Astrocyte of the spinal cord (primary cell): ENCODE data around the gene CCDC6.

ENCODE experiments used
- DNase-seq: peaks from one replicate; pipeline ENCODE4 v3.0.0; 2011; ENCODE audit warnings: low read depth, low spot score
- H3K4me3 ChIP-seq: 2 replicates; pipeline ENCODE4 v1.5.1; 2011; ENCODE audit warnings: low read depth, mild to moderate bottlenecking, low read length, moderate library complexity
- CTCF ChIP-seq: IDR thresholded peaks from 2 replicates; pipeline ENCODE4 v1.5.1; 2012; ENCODE audit warnings: low read depth, mild to moderate bottlenecking, low read length, inconsistent platforms
- in situ Hi-C: cut with HindIII; loops from 2 replicates; pipeline ENCODE4 v1.10.0; 2017; ENCODE audit warnings: low sequenced_read_pairs

CCDC6 gene

GRCh38 chr10:59902016-59902415, 4.3 kb downstream of the CCDC6 start:
- H3K4me3 ChIP-seq, result no peak overlapping the region
- no peak for DNase-seq
- no peak for TF ChIP-seq CTCF
- in situ Hi-C loops, result no loop called here

DNA sequence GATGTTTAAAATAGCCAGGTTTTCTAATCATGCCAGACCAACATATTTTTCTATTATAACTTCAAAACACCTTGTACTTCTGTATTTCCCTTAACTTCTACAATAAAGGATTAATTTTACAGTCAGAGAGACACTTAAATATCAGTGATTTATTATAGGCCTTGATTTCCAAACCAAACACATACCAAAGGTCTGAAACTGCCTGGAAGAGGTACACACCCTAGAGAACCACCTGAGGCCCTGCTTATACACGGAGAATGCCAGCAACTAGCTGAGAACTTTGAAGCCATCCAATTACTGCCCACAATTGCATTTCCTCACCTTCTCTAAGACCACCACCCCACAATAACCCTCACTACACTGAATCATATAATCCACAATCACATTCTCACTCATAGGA, 4.9 kb downstream of the CCDC6 start:
- DNase-seq, result no peak
- no peak for TF ChIP-seq CTCF
- in situ Hi-C loops, result no loop called here
- H3K4me3 ChIP-seq, result no peak overlapping the region

DNA sequence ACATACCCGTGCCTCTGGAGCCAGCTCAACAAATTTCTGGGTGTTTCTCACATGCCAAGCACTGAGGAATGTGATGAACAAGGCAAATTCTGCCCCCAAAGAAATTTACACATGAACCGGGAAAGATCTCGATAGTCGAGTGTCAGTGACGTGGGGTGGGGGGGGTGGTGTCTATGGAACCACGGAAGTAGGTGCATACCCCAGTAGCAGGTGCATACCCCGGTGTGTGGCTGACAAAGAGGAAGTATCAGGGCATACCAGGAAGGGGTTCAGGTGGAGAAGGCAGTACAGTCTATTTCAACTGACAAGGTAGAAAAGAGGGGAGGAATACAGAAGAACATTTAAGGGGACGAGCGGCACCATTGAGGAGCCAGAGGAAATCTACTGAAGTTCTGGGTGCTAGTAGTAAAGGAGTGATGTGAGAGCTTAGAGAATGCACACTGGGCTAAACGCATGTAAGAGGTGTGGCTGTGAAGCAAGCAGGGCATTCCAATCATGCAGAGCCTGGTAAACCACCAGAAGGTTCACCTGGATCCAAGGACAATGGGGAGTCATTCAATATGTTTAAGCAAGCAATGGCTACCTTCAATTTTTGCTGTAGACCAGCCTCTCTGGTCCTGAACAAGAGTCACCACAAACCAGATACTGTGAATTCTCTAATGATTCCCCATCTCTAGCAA, 6.2 kb downstream of the CCDC6 start:
- no peak overlapping the region for H3K4me3 ChIP-seq
- DNase-seq, result no peak
- in situ Hi-C loops, result no loop called here
- no peak for TF ChIP-seq CTCF

DNA sequence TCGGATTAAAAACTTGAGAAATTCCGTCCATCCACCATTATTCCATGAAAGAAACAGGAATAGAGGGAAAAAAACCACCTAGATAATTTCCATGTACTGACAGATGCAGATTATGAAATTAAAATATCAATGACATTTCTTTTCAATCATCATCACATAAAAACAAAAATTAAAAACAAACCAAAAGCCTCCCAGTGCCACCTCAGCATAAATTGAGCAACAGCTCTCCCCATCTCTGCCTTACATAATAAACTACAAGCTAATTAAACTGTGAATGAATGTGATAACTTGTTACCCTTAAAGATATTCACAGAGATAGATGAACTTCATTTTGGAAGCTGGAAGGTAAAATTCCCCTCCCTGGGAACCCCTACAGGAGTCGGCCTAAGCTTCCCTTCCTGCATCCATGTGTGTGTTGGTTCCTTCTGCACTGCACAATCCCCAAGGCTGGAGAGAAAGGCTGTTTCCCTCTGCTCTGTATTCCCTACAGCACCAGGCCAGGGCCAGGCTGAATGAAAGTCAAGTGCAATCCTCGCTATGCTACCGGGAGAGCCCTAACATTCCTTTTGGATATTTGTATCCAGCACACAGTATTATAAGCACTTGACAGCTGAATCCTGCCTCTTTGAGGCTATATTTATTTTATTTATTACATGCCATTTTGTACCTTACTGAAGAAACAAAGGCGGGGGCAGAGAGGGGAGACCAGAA, 8.1 kb downstream of the CCDC6 start:
- no peak for DNase-seq
- TF ChIP-seq CTCF, result no peak
- no peak overlapping the region for H3K4me3 ChIP-seq
- in situ Hi-C loops, result no loop called here

- DNase-seq, result no peak
- no peak for TF ChIP-seq CTCF
- H3K4me3 ChIP-seq, result no peak overlapping the region
- in situ Hi-C loops, result no loop called here
Measured at GRCh38 chr10:59896191-59896590, 10.2 kb downstream of the CCDC6 start.

DNA sequence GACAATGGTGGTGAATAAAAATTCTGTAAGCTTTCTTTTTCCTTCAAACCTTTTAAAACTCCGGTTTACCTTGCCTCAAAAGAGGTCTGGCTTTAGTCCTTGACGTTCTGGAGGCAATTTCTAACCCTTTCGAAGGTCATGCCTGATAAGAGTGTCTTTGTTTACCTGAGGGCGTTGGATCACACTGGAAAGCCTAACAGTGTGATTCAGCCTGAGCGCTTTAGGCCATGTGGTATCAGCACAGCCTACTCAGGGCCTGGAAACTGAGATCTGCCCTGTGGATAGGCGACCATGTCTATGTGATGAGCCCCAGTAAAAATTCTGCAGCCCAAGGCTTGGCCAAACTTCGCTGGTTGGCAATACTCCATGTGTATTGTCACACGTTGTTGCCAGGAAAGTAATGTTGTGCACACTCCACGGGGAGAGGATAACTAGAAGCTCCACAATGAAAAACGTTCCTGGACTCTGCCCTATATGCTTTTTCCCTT, 10.7 kb downstream of the CCDC6 start:
- TF ChIP-seq CTCF, result no peak
- in situ Hi-C loops, result no loop called here
- no peak overlapping the region for H3K4me3 ChIP-seq
- DNase-seq, result no peak
